NOMO-1 treated with DMSO at 0.1 percent for 48 hours (cell line): Measurements from ENCODE around the gene CFAP157.
A peak's percentile ranks its signal among the peaks of the same experiment; 100 is the strongest.

Experiments
- DNase-seq: peaks from one replicate; lab custom pipeline; 2025; ENCODE audit not compliant: unreplicated experiment; lab: John Stamatoyannopoulos, UW

The CFAP157 gene

DNA sequence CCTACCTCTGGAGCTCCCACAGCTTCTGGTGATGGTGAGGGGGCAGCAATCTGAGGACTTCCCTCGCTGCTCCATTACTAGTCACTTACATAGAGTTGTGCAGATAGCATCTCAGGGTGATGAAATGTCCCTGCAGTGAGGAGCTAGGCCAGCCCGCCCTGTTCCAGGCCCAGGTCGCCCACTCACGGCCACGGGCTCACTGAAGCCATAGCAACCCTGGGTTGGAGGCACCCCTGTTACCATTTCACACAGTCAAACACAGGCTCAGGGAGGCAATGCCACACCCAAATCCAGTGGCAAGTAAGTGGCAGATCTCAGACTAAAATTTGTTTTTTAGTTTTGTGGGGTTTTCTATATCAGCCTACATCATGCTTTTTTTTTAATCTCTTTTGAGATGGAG, 52.1 kb downstream of the CFAP157 start:
- no peak for DNase-seq

DNA sequence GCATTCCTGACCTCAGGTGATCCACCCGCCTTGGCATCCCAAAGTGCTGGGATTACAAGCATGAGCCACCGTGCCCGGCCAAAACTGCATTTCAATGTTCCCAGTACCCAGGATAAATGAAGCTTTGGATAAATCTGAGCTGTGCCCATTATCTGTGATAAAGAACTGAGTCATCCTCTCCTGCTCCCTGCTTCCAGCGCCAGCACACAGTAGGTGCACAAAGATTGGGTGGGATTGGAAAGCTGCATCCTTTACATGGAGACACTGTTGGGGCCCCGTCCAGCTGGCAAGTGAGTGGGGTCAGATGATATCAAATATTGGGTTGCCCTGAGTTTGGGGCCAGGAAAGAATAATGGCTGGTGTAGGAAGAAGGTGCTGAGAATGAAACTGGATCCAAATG, 54.3 kb downstream of the CFAP157 start:
- DNase-seq = no peak

DNA sequence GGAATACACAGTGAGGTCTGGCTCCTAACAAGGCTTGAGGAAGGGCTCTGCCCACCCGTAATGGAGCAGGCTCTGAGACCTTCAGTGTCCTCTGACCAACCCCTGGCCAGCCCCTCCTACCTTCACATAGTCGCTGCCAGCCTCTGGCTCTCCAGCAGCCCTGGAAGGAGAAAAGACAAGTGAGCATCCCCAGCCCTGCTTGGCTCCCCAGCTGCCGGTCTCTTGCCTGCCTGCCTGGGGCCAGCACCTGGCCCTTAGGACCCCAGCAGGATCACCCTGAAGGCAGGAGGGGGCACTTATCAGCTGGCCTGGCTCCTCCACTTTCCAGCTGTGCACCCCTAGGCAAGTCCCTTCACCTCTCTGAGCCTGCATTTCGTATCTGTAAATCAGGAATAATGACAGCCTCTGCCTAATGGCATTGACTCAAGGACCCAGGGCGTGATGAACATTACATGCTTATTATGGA, 54.7 kb downstream of the CFAP157 start:
- DNase-seq = no peak

DNA sequence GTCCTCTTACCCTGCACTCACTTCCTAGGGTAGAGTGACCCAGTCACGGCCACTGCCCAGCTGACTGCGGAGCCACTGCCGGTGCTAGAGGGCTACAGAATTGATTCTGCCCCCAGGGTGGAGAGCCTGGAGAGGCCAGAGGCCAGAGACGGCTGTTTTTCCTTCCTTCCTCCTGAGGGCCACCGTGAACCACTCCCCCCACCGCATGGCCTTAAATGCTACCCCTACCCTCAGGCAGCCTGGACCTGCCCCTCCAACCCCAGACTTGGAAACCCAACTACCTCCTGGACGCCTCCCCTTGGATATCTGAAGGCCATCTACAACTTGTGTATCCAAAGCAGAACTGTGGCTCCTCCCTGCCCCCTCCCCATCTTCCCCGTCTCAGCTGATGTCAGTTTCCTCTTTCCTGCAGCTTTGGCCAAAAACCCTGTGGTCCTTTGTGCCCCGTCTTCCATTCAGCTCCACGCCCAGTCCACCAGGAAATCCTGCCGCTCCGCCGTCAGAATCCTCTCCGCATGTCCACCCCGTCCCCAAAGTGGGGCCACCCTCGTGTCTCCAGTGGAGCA, 55.4 kb downstream of the CFAP157 start:
- DNase-seq = peak; percentile 23

DNA sequence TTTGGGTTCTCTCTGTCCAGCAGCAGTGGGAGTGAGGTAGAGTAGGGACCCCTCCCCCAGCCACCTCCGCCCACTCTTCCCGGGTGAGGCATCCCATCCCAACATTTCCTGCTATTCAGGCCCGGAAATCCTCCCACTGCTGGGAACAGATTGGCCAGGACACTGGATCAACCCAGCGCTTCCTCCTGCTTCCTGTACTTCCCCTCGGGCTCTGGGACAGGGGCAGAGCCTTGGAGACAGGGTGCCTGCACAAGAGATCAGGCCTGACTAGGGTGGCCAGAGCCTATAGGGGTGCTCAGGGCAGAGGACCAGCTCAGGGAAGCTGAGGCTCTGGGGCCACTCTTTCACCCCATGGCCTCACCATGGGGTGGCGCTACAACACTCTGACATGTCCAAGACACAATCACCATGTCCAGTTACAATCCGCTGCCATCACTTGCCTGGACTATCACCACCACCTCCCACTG, 57.2 kb downstream of the CFAP157 start:
- DNase-seq = peak; percentile 25

DNA sequence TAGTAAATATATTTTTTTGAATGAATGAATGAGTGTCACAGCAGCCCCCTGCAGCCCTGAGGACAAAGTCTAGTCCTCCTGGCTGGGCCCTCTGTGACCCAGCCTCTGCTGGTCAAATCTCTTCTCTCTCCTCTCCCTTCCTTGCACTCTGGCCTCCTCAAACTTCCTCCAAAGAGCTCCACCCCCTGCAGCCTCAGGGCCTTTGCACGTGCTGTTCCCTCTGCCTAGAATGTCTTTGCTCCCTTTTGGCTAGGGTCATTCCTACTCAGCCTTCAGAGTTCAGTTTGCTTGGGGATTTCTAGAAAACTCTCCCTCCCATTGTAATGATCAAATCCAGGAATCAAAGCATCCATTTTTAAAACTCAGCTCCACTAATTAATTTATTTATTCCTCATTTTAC, 58.6 kb downstream of the CFAP157 start:
- no peak for DNase-seq
